SK-N-DZ (cell line): ENCODE data around the gene SWAP70.

Experiments used
- DNase-seq: peaks from one replicate; pipeline ENCODE4 v3.0.0-alpha.2; 2015; ENCODE audit warnings: low spot score

The SWAP70 gene

DNA sequence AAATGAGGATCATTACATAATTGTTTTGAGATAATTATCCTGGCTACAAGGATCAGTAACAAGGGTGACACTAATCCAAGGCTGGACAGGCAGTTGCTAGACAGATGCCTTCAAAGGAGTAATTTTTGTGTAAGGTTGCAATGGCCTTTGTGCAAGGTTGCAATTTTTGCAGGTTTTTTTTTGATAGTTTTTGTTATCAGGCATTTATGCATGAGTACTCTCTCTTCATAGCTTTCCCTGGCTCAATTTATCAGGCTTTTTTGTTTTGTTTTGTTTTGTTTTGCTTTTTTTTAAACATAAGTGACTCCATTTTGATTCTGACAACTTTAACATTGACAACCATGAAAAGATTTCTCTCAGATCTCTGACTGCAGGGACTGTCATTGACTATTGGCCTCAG lies 110.2 kb downstream of the SWAP70 start:
- no peak for DNase-seq

DNA sequence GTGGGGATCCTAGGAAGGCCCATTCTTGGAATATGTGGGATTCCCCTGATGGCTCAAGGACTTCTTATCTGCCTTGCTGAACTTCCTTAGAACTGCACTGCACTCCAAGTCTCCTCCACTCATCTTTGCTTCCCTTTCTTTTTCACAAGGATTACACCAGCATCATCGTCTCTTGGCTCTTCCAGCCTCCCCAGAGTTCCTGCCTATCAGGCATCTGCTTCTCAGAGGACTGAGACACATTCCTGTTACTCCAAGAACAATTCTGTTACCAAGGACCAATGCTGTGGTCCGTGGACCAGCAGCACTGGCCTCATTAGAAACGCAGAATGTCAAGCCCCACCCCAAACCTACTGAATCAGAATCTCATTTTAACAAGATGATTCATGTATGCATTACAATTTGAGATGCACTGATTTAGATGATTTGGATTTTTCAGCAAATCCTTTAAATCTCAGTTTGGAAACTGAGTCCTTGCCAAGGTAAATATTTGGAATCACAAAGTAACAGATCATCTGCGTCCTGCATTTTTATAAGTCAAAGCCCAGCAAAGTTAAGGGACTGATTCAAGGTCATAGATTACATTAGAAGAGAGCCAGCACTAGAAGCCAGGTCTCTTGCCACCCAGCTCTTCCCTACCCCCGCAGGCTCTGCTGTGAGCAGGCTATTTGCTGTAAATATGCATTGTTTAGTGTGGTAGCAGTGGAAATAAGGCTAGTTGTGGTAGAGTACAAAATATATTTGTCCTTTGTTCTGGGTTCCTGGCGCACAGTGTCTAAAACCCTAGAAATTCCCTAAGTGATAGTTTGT lies 110.9 kb downstream of the SWAP70 start:
- DNase-seq, result no peak

DNA sequence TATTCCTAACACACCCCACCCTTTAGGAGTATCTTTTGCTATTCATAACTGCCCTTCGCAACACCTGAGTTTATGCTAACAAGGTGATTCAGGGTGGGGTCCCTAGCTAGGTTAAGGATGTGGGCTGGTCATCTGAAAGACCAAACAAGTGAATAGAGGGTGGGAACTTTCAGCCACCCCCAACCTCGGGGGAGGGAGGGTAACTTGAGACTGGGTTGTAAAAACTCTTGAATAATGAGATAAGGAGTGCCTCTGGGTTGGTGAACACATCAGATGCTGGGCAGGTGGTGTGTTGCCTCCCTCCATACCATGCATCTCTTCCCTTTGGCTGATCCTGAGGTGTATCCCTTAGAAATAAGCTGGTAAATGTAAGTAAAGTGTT lies 111.5 kb downstream of the SWAP70 start:
- no peak for DNase-seq

DNA sequence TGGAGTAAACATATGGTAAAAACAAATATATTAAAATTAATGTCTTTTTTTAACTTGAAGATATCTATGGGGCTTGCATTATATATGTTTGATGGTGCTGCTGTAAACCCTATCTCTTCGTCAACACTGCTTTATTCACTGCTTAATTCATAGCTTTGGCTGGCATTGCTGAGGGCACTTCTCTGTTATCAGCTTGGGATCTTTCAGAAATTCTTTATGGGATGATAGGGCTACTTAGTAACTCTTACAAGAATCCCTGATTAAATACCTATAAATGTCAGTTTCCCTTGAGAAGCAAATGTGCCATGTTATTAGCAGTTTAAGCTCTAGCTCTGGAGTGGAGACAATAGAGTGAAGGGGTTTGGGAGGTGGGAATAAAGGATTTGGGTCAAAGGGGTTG lies 112.3 kb downstream of the SWAP70 start:
- no peak for DNase-seq

DNA sequence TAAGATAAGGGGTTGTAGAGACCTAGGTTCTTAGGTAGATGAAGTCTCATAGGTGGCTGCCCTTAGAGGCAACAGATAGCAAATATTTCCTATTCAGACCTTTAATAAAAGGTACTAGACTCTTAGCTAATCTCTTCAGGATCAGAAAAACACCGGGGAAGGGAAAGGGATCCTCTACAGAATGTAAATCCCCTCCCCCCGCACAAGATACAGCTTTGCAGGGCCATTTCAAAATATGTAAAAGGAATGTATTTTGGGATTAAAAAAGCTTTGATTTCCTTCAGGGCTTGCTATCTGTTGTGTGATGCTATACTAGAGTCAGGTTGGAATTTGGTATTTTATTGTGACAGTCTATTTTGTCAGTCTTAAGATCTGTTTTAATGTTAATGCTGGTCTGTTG lies 113.2 kb downstream of the SWAP70 start:
- no peak for DNase-seq

DNA sequence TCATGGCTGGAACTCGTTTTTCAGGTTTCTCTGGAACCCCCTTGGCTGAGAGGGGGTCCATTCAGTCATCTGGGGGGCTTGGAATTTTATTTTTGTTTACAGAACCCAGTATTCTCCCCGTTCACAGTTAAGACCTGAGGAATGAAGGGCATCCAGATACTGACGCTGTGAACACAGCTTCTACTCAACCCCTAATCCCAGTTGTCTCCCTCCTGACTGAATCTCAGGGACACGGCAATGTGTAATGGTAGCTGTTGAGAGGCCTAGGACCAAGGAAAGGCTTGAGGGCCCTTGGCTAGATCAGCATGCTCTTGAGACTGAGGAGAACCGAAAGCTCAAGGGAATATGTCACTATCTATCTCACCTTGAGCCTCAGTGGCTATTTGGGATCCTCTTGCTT lies 113.6 kb downstream of the SWAP70 start:
- no peak for DNase-seq

DNA sequence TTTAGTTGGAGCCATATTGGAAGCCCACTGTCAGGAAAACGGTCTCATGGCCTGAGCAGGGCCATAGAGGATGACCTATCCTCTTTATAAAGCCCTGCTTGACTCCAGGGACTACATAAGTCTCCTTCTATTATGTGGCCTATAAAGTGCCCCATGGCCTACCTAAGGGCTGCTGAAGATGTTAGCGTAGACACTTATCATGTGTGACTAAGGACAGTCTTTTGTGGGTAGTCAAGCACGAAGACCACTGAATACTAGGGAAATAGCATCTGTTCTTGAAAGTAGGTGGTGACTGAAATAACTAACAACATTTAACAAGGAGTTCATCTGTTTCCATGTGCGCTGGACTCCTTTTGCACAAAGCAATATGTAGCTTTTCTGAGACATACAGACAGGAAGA lies 117.1 kb downstream of the SWAP70 start:
- no peak for DNase-seq

DNA sequence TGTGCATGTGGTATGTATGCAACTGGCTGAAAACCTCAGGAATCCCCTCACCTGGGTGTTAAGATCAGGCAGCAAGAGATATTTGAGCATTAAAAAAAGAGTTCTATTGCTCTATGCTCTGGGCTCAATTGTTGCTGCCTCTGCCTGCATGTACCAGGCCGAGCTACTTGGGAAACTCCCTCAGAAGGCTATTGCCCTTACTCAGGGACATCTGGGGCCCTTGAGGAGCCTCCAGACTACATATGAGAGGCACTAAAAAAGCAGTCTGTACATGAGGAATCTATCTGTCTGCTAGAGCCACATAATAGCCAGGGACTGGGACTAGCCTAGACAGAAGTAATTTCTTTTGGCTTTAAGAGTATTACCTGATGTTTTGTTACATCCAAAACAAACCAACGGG lies 120.1 kb downstream of the SWAP70 start:
- DNase-seq, result no peak

DNA sequence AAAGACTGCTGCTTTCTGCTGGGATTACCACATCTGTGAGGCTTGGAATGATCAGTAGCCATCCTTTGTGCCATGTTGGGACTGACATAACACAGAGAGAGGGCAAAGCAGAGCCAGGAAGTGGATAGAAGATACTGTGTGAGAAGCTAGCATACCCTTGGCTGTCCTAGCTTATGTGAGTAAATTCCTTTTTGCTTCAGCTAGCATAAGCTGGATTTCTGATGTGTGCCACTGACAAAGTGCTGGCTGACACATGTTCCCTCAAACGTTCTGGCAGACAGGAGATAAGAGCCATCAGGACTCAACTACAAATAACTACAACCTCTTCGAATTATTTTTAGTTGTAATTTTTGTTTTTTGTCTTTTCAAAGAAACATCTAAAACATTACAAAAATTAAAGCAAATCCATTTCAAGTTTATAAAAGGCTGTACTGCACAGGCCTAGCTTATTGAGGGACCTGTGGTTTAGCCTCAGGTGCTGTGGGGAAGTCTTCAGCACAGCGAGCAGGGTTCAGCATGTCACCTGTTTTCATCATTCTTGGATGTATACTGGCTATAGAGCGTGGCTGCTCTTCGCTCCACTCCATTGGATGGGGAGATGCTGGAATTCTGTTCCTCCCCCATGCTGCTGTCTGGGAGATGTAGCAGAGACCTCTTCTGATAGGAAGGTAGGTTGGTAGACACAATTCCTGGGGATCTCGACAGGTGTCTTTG lies 120.9 kb downstream of the SWAP70 start:
- DNase-seq, result no peak

DNA sequence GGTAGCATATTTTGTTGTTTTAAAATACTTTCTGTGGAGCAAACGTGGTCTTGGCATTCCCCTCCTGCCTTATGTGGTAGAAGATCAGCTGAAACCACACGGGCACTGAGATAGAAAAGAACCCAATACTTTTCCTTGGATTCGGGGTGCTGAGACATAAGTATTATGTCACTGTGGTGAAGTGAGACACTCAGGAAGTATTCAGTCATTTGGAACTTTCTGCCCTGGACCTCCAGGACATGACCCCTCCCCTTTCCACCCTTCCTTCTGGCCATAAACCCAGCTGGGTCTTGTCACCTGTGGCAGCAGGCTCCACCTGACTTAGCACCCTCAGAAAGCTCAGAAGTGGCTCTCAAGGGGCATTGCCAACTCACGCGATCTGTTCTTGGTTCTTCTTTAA lies 123.4 kb downstream of the SWAP70 start:
- DNase-seq, result no peak

DNA sequence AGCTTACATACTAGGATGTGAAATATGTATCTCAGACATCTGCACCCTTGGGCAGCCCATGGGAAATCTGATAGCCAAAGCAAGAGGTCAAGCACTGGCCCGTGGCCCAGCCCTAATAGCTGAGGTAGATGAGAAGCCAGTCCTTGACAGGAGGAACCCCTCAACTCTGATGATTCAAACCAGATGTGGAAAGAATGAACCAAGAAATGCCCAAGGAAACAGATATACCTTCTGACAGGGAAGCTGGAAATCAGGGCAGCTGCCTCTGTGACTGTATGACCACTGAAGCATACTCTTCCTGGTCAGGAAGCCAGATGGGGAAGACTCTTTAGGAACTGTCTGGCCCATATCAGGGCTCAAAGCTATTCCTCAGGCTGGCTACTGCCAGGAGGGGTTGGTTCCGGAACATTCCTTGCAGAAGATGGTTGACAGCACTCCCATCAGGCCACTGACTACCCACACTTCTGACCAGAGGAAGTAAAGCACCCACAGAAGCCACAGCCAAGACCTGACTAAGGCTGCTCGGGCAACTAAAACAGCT lies 124.2 kb downstream of the SWAP70 start:
- no peak for DNase-seq

DNA sequence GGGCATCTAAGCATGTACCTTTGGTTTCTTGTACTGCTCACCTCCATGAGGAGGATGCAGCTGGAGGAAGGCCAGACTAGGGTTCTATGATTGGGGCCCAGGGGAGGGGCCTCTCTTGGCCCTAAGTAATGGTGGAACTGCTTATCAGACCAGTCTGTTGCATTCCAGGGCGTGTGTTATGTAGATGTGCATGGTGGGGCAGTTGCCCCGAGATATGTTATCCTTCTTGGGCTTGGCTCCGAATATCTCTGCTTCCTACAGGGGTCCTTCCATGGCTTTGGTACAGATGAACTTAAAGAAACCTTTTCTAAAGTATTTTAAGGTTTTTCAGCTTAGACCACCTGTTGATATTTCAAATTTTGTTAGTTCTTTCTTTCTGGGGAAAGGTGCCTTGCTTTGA lies 126.0 kb downstream of the SWAP70 start:
- DNase-seq, result no peak

DNA sequence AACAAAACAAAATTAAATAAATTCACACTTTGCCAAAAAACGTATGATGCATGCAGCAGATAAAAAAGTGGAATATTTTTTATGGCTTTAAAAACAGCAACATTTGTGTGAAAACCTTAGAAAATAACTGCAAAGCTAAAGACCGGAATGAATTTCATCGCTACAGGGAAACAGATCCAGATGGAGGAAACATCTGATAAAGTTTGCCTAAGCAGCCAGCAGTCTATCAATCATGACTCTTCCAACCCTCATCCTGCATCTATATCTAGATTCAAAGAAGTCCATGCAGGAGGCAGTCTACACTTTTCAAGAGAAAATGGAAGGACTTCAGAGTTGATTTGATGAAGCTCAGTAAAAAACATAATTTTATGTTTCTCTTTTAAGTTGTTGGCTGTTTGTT lies 126.8 kb downstream of the SWAP70 start:
- no peak for DNase-seq

DNA sequence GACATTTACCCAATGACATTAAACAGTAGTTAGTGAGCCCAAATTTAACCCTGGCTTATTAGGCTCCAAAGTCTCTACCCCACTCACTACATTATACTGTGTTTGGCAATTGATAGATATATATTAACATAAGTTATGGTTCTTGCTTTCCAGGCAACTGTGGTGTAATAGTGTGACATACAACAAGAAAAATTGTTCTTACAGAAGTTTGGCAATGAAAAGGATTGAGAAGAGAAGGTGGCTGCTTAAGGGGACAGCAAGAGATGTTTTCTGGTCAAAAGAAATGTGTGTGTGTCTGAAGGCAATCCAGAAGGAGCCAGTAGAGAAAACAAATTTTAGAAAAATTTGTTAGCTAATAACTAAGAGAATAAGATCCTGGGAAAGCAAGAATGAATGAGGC lies 132.4 kb downstream of the SWAP70 start:
- no peak for DNase-seq

DNA sequence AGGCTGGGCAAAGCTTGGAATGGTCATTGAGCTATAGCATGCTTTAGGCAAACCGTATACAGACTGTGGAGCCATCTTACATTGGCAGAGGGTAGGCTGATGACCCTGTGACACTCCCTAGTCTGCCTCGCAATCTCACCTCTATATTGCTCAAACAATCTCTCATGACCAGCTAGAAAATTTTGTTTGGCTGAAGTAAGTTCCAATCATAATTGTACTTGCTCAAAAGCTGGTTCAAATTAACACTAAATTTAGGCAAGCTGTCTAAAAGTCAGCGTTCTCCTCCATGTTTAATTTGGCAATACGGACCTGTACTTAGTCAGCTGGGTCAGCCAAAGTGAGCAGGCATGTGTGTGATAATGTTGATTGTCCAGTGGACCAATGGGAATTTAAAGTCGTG lies 133.0 kb downstream of the SWAP70 start:
- DNase-seq, result no peak

DNA sequence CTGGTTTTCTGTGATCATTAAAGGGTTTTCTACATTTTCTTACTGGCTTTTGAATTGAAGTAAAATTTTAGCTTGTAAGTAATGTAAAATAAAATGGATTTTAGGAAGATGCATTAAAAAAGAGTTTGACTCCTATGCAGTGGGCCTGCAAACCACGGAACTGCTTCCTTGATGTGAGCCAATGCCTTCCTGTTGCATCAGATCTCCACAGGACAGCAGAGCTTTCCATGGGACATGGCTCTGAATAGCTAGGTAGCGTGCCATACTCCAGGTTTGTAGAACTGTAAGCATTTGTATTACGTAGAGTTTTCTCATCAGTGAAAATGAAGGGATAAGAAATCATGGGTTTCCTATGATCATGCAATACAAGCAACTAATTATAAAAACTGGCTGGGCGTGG lies 133.4 kb downstream of the SWAP70 start:
- no peak for DNase-seq

DNA sequence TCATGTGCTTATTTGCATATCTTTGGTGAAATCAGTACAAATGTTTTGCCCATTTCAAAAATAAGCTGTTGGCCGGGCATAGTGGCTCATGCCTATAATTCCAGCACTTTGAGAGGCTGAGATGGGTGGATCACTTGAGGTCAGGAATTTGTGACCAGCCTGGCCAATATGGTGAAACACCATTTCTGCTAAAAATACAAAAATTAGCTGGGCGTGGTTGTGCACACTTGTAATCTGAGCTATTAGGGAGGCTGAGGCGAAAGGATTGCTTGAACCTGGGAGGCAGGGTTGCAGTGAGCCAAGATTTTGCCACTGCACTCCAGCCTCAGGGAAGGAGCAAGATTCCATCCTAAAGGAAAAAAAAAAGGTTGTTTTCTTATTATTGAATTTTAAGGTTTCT lies 136.0 kb downstream of the SWAP70 start:
- no peak for DNase-seq

DNA sequence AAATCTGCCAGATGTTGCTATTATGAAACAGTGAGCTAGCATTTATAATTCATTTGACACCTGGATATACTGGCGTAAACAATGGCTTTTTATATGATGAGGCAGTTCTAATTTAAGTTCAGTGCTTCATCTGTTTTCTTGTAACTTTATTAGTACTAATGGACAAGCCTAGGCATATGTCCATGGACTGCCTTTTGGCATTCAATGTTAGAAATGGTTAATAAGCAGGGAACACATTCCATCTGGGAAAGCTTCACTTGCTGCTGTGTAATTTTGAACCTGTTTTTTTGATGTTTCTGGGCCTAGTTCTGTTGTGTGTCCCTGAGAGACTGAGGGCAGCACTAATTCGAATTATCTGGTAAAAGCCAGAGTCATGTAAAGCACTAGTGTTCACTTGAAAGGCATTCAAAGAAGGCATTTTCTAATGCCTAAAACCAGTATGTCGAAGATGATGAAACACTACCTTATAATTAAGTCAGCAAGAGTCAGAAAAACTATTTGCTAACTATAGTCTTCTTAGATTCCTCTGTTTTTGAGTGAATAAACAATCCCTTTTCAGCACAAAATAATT lies 138.5 kb downstream of the SWAP70 start:
- DNase-seq, result no peak
